K562 (cell line): Measurements from ENCODE around the gene CREB3L1. TPM values are rescaled to one million over a fixed set of nuclear protein-coding genes. Genes with fewer than 3 reads are reported as not detected.

Source experiments
- ATAC-seq: fragments of 200-7000 bp; cut with Tn5 transposase; 3 replicates; pipeline ENCODE4 v1.9.1; 2020; ENCODE audit warnings: moderate library complexity
- BruUV-seq: library from RNA; stranded (reverse); fragments of 400-500 nt; replicated peaks from 2 replicates; lab custom pipeline; 2021; lab: Mats Ljungman, UMichigan
- CTCF ChIA-PET: fragments of 300-600 bp; formaldehyde crosslinking; extraction: SDS; loops from one replicate; lab custom pipeline; 2021; ENCODE audit warnings: low intra/inter-chr PET ratio; lab: Yijun Ruan, JAX
- POLR2A ChIA-PET: fragments of 300-600, 350-650 bp; sonication (Branson Sonifier 250); formaldehyde crosslinking; extraction: SDS; loops from one replicate; lab custom pipeline; 2021; ENCODE audit warnings: antibody characterized with exemption, inconsistent platforms; lab: Yijun Ruan, JAX
- DNase-seq, 4 experiments: peaks; one replicate each; pipeline versions ENCODE4 v3.0.0 to v3.0.0-alpha.2; 2011 to 2018; ENCODE audit warnings: low spot score in 3 of 4, mixed read lengths in 3 of 4; ENCODE audit errors: extremely low read depth in 1 of 4
- FAIRE-seq: peaks from 2 replicates; lab custom pipeline; 2011; peaks lifted over from hg19 to GRCh38; lab: Jason Lieb, UNC
- H2AFZ ChIP-seq: 2 replicates; pipeline ENCODE4 v1.6.0; 2011; ENCODE audit warnings: low read depth, low read length, control low read depth, inconsistent platforms
- H3K27ac ChIP-seq: fragments of 200-600 bp; 3 replicates; pipeline ENCODE4 v1.8.0; 2011; ENCODE audit warnings: low read depth, mild to moderate bottlenecking, control low read depth, inconsistent platforms, low read length, moderate library complexity, mixed read lengths; ENCODE audit errors: extremely low read depth
- H3K27me3 ChIP-seq, 2 experiments: fragments of 300-600 bp in 1 of 2; 2 replicates in 1 of 2; 3 replicates in 1 of 2; pipeline versions ENCODE4 v1.6.0 to v1.8.0; 2011; ENCODE audit warnings: inconsistent platforms in 2 of 2, low read length in 2 of 2, mild to moderate bottlenecking in 1 of 2, mixed read lengths in 1 of 2, moderate library complexity in 1 of 2; ENCODE audit not compliant: control insufficient read depth in 2 of 2, insufficient read depth in 2 of 2
- H3K36me3 ChIP-seq: fragments of 300-600 bp; 3 replicates; pipeline ENCODE4 v1.8.0; 2011; ENCODE audit warnings: mild to moderate bottlenecking, low read length, inconsistent platforms; ENCODE audit not compliant: control insufficient read depth, insufficient read depth
- H3K4me1 ChIP-seq, 2 experiments: fragments of 200-600 bp in 1 of 2; replicated peaks in 1 of 2; 2 replicates in 1 of 2; 3 replicates in 1 of 2; pipeline versions ENCODE4 v1.5.1 to v1.8.0; 2011; ENCODE audit warnings: inconsistent platforms in 2 of 2, low read length in 2 of 2, mild to moderate bottlenecking in 1 of 2, mixed read lengths in 1 of 2, moderate library complexity in 1 of 2; ENCODE audit not compliant: control insufficient read depth in 2 of 2, insufficient read depth in 2 of 2
- H3K4me2 ChIP-seq: 2 replicates; pipeline ENCODE4 v1.6.1; 2011; ENCODE audit warnings: low read length, control low read depth, inconsistent platforms, mixed read lengths; ENCODE audit not compliant: insufficient read depth
- H3K4me3 ChIP-seq: fragments of 200-600 bp; sonication (generic), shearing (Covaris generic); 2 replicates; pipeline ENCODE4 v1.5.1; 2016; ENCODE audit warnings: control low read depth, inconsistent platforms
- H3K79me2 ChIP-seq: fragments of 200-600 bp; 3 replicates; pipeline ENCODE4 v1.8.0; 2011; ENCODE audit warnings: low read length, inconsistent platforms; ENCODE audit not compliant: control insufficient read depth, insufficient read depth
- H3K9ac ChIP-seq, 2 experiments: 2 replicates each; pipeline versions ENCODE4 v1.6.0 to v1.6.1; 2011; ENCODE audit warnings: low read depth in 2 of 2, low read length in 2 of 2, control low read depth in 1 of 2, inconsistent platforms in 1 of 2, mild to moderate bottlenecking in 1 of 2, mixed read lengths in 1 of 2; ENCODE audit not compliant: insufficient read depth in 1 of 2
- H3K9me1 ChIP-seq: one replicate; pipeline ENCODE4 v1.6.0; 2011; ENCODE audit warnings: inconsistent platforms, mild to moderate bottlenecking, low read length, moderate library complexity; ENCODE audit not compliant: control insufficient read depth, insufficient read depth
- H3K9me3 ChIP-seq: replicated peaks from 2 replicates; pipeline ENCODE4 v1.5.1; 2011; ENCODE audit warnings: low read depth, low read length, inconsistent platforms; ENCODE audit not compliant: control insufficient read depth, insufficient read depth
- H4K20me1 ChIP-seq: replicated peaks from 2 replicates; pipeline ENCODE4 v1.6.1; 2011; ENCODE audit warnings: low read length, inconsistent platforms, mixed read lengths; ENCODE audit not compliant: control insufficient read depth, insufficient read depth
- BDP1 ChIP-seq: IDR thresholded peaks from 3 replicates; pipeline ENCODE4 v1.6.1; 2011; ENCODE audit not compliant: insufficient read length, insufficient read depth
- ELF1 ChIP-seq: fragments of 200-800 bp; sonication (Bioruptor generic); IDR thresholded peaks from 2 replicates; pipeline ENCODE4 v1.6.1; 2016; ENCODE audit warnings: missing genetic modification characterization, missing compliant biosample characterization
- EWSR1 ChIP-seq: fragments of 450-650 bp; IDR thresholded peaks from 2 replicates; pipeline ENCODE4 v1.6.1; 2018; ENCODE audit warnings: borderline replicate concordance, mild to moderate bottlenecking, low read depth, moderate library complexity; ENCODE audit not compliant: partially characterized antibody
- FOXA3 ChIP-seq, 2 experiments: fragments of 450-650 bp in 1 of 2; sonication (generic) in 1 of 2; formaldehyde crosslinking; IDR thresholded peaks in 1 of 2; conservative IDR thresholded peaks in 1 of 2; 2 replicates each; pipeline versions ENCODE4 v1.4.0 to v1.8.0; 2020 to 2022; ENCODE audit warnings: mild to moderate bottlenecking in 2 of 2, missing genetic modification reagents in 1 of 2
- MAFK ChIP-seq: IDR thresholded peaks from 2 replicates; pipeline ENCODE4 v1.6.1; 2011; ENCODE audit warnings: low read length, improper control_type of control experiment
- MEIS2 ChIP-seq: fragments of 450-650 bp; IDR thresholded peaks from 2 replicates; pipeline ENCODE4 v1.6.1; 2014; ENCODE audit warnings: mild to moderate bottlenecking; ENCODE audit not compliant: partially characterized antibody
- PML ChIP-seq: IDR thresholded peaks from 2 replicates; pipeline ENCODE4 v1.6.1; 2012; ENCODE audit warnings: low read length, inconsistent platforms
- POU5F1 ChIP-seq: fragments of 150-350 bp; IDR thresholded peaks from 2 replicates; pipeline ENCODE4 v1.6.1; 2014; ENCODE audit warnings: borderline replicate concordance, low read length, low read depth, mild to moderate bottlenecking; ENCODE audit not compliant: partially characterized antibody
- PPARD ChIP-seq: fragments of 250-450 bp; sonication (Bioruptor Pico); IDR thresholded peaks from 2 replicates; pipeline ENCODE4 v1.8.0; 2022; ENCODE audit warnings: inconsistent platforms, mild to moderate bottlenecking, moderate library complexity
- TOE1 ChIP-seq, 2 experiments: fragments of 450-650 bp in 1 of 2; sonication (generic) in 1 of 2; formaldehyde crosslinking in 1 of 2; IDR thresholded peaks; 2 replicates each; pipeline versions ENCODE4 v1.7.1 to v1.8.0; 2016 to 2022; ENCODE audit warnings: borderline replicate concordance in 2 of 2, mild to moderate bottlenecking in 2 of 2, antibody characterized with exemption in 1 of 2, inconsistent platforms in 1 of 2, low read depth in 1 of 2, missing genetic modification reagents in 1 of 2, moderate library complexity in 1 of 2
- TSC22D4 ChIP-seq: fragments of 450-650 bp; IDR thresholded peaks from 2 replicates; pipeline ENCODE4 v1.6.1; 2016; ENCODE audit warnings: missing genetic modification characterization, missing biosample characterization, control low read depth
- YBX1 ChIP-seq: fragments of 450-650 bp; IDR thresholded peaks from 2 replicates; pipeline ENCODE4 v1.7.1; 2016; ENCODE audit warnings: mild to moderate bottlenecking
- ZFP1 ChIP-seq: fragments of 450-650 bp; formaldehyde crosslinking; IDR thresholded peaks from 2 replicates; pipeline ENCODE4 v1.4.0; 2020; ENCODE audit warnings: mild to moderate bottlenecking, mixed read lengths
- ZNF12 ChIP-seq: sonication (generic); formaldehyde crosslinking; IDR thresholded peaks from 2 replicates; pipeline ENCODE4 v1.4.0; 2020; ENCODE audit warnings: mild to moderate bottlenecking, missing genetic modification reagents
- WGBS: fragments of 100-300 bp; shearing (Covaris generic); methylation state at CpG from one replicate; pipeline ENCODE4 v1.1.6; 2016; ENCODE audit warnings: low coverage, mixed read lengths; ENCODE audit not compliant: insufficient coverage; ENCODE audit errors: missing lambda C conversion rate; 5-methylcytosine and 5-hydroxymethylcytosine counted together
- in situ Hi-C: fragments of 300-500 bp; cut with MboI; formaldehyde crosslinking; loops from 4 replicates; pipeline ENCODE4 v1.15.0; 2018; ENCODE audit warnings: inconsistent platforms, mixed read lengths
- intact Hi-C: fragments of 100-400 bp; cut with micrococcal nuclease; formaldehyde crosslinking; loops from 2 replicates; pipeline ENCODE4 v1.14.2; 2022
- polyA plus RNA-seq, 8 experiments: library from polyadenylated mRNA; depleted of rRNA in 4 of 8; stranded (reverse) in 5 of 8; unstranded in 3 of 8; fragments of >200 nt; fragmentation: Nextera tagmentation in 2 of 8; fragmentation: Illumina TruSeq in 1 of 8; extraction: Ambion mirVana in 2 of 8; extraction: Trizol in 1 of 8; gene quantifications; 2 replicates each; pipeline versions ENCODE4 v1.2.1 to v1.2.3, GENCODE V29; 2011 to 2014; ENCODE audit warnings: inconsistent platforms in 1 of 8, missing spikeins in 1 of 8
- total RNA-seq, 7 experiments: library from RNA; depleted of rRNA in 6 of 7; stranded (reverse); fragments of >200 nt in 6 of 7; fragmentation: Illumina TruSeq in 2 of 7; extraction: Trizol in 2 of 7; gene quantifications; 2 replicates each; pipeline versions ENCODE4 v1.2.1 to v1.2.3, GENCODE V29; 2011 to 2021; ENCODE audit warnings: low replicate concordance in 1 of 7
- TF ChIP-seq, protein P1 (sequence below): fragments of 250-450 bp; sonication (Bioruptor Pico); IDR thresholded peaks from 2 replicates; pipeline ENCODE4 v1.9.0; 2021; ENCODE audit warnings: mild to moderate bottlenecking
- TF ChIP-seq, protein P2 (sequence below), 3 experiments: fragments of 200-800 bp in 1 of 3; sonication (Bioruptor generic) in 1 of 3; sonication (generic) in 1 of 3; formaldehyde crosslinking in 1 of 3; IDR thresholded peaks; 2 replicates each; pipeline versions ENCODE4 v1.6.1 to v1.8.0; 2016 to 2022; ENCODE audit warnings: mild to moderate bottlenecking in 2 of 3, missing compliant biosample characterization in 2 of 3, missing genetic modification characterization in 2 of 3, missing genetic modification reagents in 1 of 3

CREB3L1 gene
- total and polyA plus RNA-seq, 9 of the 15 experiments (the other 6 are each of a cell fraction or from before 2014, with no cell fraction given): 1.2 to 27.6 (median 3.7) TPM

DNA sequence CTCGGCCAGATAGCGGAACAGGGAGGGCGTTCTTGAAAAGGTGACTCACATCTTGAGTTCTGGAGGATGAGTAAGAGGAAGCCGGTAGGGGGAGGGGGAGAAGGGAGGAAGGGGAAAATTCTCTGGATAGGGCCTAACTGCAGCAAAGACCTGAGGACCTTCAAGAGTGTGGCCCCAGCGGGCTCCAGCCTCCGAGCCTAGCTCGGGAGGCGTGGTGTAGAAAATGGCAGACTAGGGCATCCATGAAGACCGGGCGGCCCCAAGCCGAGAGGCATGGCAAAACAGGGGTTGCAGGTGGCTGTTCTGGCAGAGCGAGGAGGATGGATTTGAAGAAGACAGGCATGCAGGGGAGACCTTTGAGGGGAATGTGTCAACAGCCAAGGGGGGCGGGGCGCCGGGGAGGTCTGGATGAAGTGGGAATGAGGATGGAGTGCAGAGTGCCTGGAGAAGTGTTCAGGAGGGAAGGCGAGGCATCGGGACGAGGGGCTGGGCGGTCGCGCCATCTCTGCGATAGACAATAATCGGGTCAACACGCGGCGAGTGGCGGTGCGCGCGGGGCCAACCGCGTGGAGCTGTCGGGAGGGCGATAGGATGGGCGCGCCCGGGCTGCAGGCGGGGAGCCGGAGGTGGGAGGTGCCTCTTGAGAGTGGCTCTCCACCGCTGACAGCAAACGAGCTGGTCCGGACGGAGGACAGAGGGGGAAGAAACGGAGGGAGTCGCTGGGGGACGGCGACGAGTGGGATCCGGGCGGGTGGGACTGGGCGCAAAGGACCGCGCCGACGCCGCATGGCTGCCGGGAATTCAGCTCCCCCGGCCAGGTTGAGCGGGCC, 40.0 kb upstream of the CREB3L1 start:
- peak; percentile 87 to 97 (median 90) for DNase-seq
- Histone ChIP-seq H3K9ac (peak overlapping the region; percentile 83 to 91), H3K9me1 (no peaks in the 10 kb centered on the region), H3K4me1 (peaks cover 32 to 46% of the 10 kb centered on the region in 2 experiments), H3K9me3 (peaks cover 2% of the 10 kb centered on the region; the same call in 1 of the 2 replicates), H2AFZ (peak overlapping the region; percentile 90), H4K20me1 (no peaks in the 10 kb centered on the region), H3K4me2 (peak overlapping the region; percentile 81), H3K27me3 (no peaks in the 10 kb centered on the region), H3K27ac (peak overlapping the region; percentile 97), H3K36me3 (peaks cover 4% of the 10 kb centered on the region; the same call in 1 of the 3 replicates), H3K4me3 (peak overlapping the region; percentile 35), H3K79me2 (peaks cover 14% of the 10 kb centered on the region; the same call in 2 of the 3 replicates)
- ChIA-PET POLR2A (interaction anchor here (0.5 to 2.4 kb wide), 9 partner anchors 12 to 971 kb away, joined by 3 to 7 read pairs (median 3); no protein-coding TSS in a partner anchor), CTCF (interaction anchor here (0.6 to 1.1 kb wide), 3 partner anchors 59 to 103 kb away, joined by 3 to 6 read pairs (median 3); no protein-coding TSS in a partner anchor)
- WGBS: 1% methylated on average over 36 of the region's 59 CpGs
- no TSS peak for BruUV-seq
- in situ Hi-C loops: no loop called here
- peak; percentile 78 for ATAC-seq
- FAIRE-seq: peak; percentile 94
- intact Hi-C loops: loop anchor here (1.0 to 5.0 kb wide), 3 partner anchors 27 to 245 kb away; no protein-coding TSS in a partner anchor
- no peak for TF ChIP-seq ZFP1 (CRISPR knock-in tag)
- TF ChIP-seq, protein P1, sequence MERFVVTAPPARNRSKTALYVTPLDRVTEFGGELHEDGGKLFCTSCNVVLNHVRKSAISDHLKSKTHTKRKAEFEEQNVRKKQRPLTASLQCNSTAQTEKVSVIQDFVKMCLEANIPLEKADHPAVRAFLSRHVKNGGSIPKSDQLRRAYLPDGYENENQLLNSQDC: no peak
- TF ChIP-seq YBX1: no peak
- TF ChIP-seq PML: no peak
- peak; percentile 13 for TF ChIP-seq MEIS2
- TF ChIP-seq MAFK: peak; percentile 26; the same call in 1 of the 2 replicates
- no peak for TF ChIP-seq PPARD (CRISPR knock-in tag)
- TF ChIP-seq ELF1 (tag): peak; percentile 67
- TF ChIP-seq BDP1: no peak
- peak; percentile 76; the same call in 1 of the 2 replicates for TF ChIP-seq TOE1 (IDR thresholded peaks at IDR 0.05; ENCODE audit: borderline replicate concordance)
- TF ChIP-seq TOE1 (CRISPR knock-in tag; IDR thresholded peaks at IDR 0.05; ENCODE audit: borderline replicate concordance, low read depth): no peak
- TF ChIP-seq EWSR1: no peak
- no peak; the same call in 1 of the 2 replicates for TF ChIP-seq ZNF12 (CRISPR knock-in tag)
- TF ChIP-seq, protein P2, sequence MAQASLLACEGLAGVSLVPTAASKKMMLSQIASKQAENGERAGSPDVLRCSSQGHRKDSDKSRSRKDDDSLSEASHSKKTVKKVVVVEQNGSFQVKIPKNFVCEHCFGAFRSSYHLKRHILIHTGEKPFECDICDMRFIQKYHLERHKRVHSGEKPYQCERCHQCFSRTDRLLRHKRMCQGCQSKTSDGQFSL (CRISPR knock-in tag; IDR thresholded peaks at IDR 0.05): 0 out of 2 replicates have a peak, but pooled peaks have one; percentile 8
- TF ChIP-seq, protein P2 (tag; IDR thresholded peaks at IDR 0.05): no peak
- TF ChIP-seq POU5F1: no peak
- TF ChIP-seq TSC22D4 (tag): no peak
- peak in 1 of 2 experiments; percentile 90; a peak in 2 of 4 replicates for TF ChIP-seq FOXA3 (CRISPR knock-in tag; conservative IDR thresholded peaks at IDR 0.05 in 1 of 2, IDR thresholded peaks at IDR 0.05 in 1 of 2)
